Cardiac fibroblast (primary cell): Measurements from ENCODE around the gene SERPINA1.

Experiments used
- DNase-seq, 2 donors: peaks; one replicate each; pipeline versions ENCODE4 v3.0.0 to v3.0.0-alpha.2; 2010; ENCODE audit warnings: low read depth in 2 of 2
- H3K4me3 ChIP-seq, 2 donors: replicated peaks in 1 of 2; 1 replicate in 1 of 2; 2 replicates in 1 of 2; pipeline ENCODE4 v1.5.1; 2011; ENCODE audit warnings: low read depth in 2 of 2, low read length in 2 of 2, mild to moderate bottlenecking in 2 of 2, moderate library complexity in 1 of 2
- CTCF ChIP-seq: IDR thresholded peaks from one replicate; pipeline ENCODE4 v1.5.1; 2011; ENCODE audit warnings: low read depth, mild to moderate bottlenecking, low read length, inconsistent platforms

SERPINA1 gene

GRCh38 chr14:94364037-94364436, 24.4 kb downstream of the SERPINA1 start:
- no peak for TF ChIP-seq CTCF
- H3K4me3 ChIP-seq, result no peak overlapping the region
- no peak for DNase-seq

- DNase-seq, result no peak
- H3K4me3 ChIP-seq, result no peak overlapping the region
- TF ChIP-seq CTCF, result no peak
These were observed 25.2 kb downstream of the SERPINA1 start for GRCh38 chr14:94363151-94363624.

- TF ChIP-seq CTCF, result no peak
- H3K4me3 ChIP-seq, result no peak overlapping the region
- DNase-seq, result no peak
These were observed 25.7 kb downstream of the SERPINA1 start for GRCh38 chr14:94362614-94363133.

GRCh38 chr14:94361682-94362081, 26.7 kb downstream of the SERPINA1 start:
- no peak for TF ChIP-seq CTCF
- H3K4me3 ChIP-seq, result no peak overlapping the region
- no peak for DNase-seq

- no peak for TF ChIP-seq CTCF
- no peak overlapping the region for H3K4me3 ChIP-seq
- DNase-seq, result no peak
These were observed 27.3 kb downstream of the SERPINA1 start for GRCh38 chr14:94360945-94361565.

GRCh38 chr14:94357166-94357565, 31.2 kb downstream of the SERPINA1 start:
- no peak for DNase-seq
- no peak overlapping the region for H3K4me3 ChIP-seq
- TF ChIP-seq CTCF, result no peak
